Smooth muscle cell (in vitro differentiated cells): ENCODE results near the gene TFCP2. TPM values are rescaled to one million over a fixed set of nuclear protein-coding genes. Genes with fewer than 3 reads are reported as not detected.

Source experiments
- DNase-seq: peaks from one replicate; lab custom pipeline; 2025; ENCODE audit not compliant: unreplicated experiment; lab: John Stamatoyannopoulos, UW
- H2AFZ ChIP-seq: fragments of 200-600 bp; sonication (generic); 2 replicates; pipeline ENCODE4 v1.6.0; 2016; ENCODE audit warnings: antibody characterized with exemption, low read depth, mild to moderate bottlenecking
- H3F3A ChIP-seq: fragments of 200-600 bp; sonication (generic); 2 replicates; pipeline ENCODE4 v1.6.0; 2017; ENCODE audit warnings: antibody characterized with exemption, low read depth
- H3K27ac ChIP-seq: fragments of 200-600 bp; sonication (generic); 2 replicates; pipeline ENCODE4 v1.5.1; 2016; ENCODE audit warnings: low read depth, mild to moderate bottlenecking
- H3K27me3 ChIP-seq: fragments of 200-600 bp; sonication (generic); 2 replicates; pipeline ENCODE4 v1.6.1; 2016; ENCODE audit warnings: low read depth, mild to moderate bottlenecking
- H3K36me3 ChIP-seq: fragments of 200-600 bp; sonication (generic); 2 replicates; pipeline ENCODE4 v1.5.1; 2016; ENCODE audit warnings: low read depth
- H3K4me1 ChIP-seq: fragments of 200-600 bp; sonication (generic); 2 replicates; pipeline ENCODE4 v1.5.1; 2016; ENCODE audit warnings: low read depth
- H3K4me2 ChIP-seq: fragments of 200-600 bp; sonication (generic); 2 replicates; pipeline ENCODE4 v1.6.0; 2016; ENCODE audit warnings: mild to moderate bottlenecking
- H3K4me3 ChIP-seq: fragments of 200-600 bp; sonication (generic); 2 replicates; pipeline ENCODE4 v1.5.1; 2016; ENCODE audit warnings: mild to moderate bottlenecking
- H3K79me2 ChIP-seq: fragments of 200-600 bp; sonication (generic); 2 replicates; pipeline ENCODE4 v1.6.0; 2016; ENCODE audit warnings: low read depth, mild to moderate bottlenecking
- H3K9ac ChIP-seq: fragments of 200-600 bp; sonication (generic); 2 replicates; pipeline ENCODE4 v1.6.0; 2016; ENCODE audit warnings: low read depth
- H3K9me3 ChIP-seq: fragments of 200-600 bp; sonication (generic); replicated peaks from 2 replicates; pipeline ENCODE4 v1.5.1; 2016; ENCODE audit warnings: low read depth
- H4K20me1 ChIP-seq: fragments of 200-600 bp; sonication (generic); 2 replicates; pipeline ENCODE4 v1.6.0; 2016; ENCODE audit warnings: low read depth
- CTCF ChIP-seq: fragments of 200-600 bp; sonication (generic); IDR thresholded peaks from 2 replicates; pipeline ENCODE4 v1.5.1; 2017; ENCODE audit warnings: borderline replicate concordance, mild to moderate bottlenecking, antibody characterized with exemption; ENCODE audit not compliant: insufficient read depth, poor library complexity, severe bottlenecking
- WGBS: methylation state at CpG from one replicate; pipeline ENCODE4 v1.1.7; 2016; ENCODE audit warnings: low lambda C conversion rate; 5-methylcytosine and 5-hydroxymethylcytosine counted together
- polyA plus RNA-seq: library from polyadenylated mRNA; unstranded; fragments of >200 nt; fragmentation: Nextera tagmentation; extraction: Ambion mirVana; gene quantifications from 2 replicates; pipeline ENCODE4 v1.2.1, GENCODE V29; 2016
- total RNA-seq: library from RNA; depleted of rRNA; stranded (reverse); fragments of >200 nt; gene quantifications from 2 replicates; pipeline ENCODE4 v1.2.3, GENCODE V29; 2014

The TFCP2 gene
- total and polyA plus RNA-seq, 2 experiments from 2014 or later = 12.4 to 16.2 TPM

GRCh38 chr12:51131745-51132521 lies 41.0 kb downstream of the TFCP2 start:
- DNase-seq = no peak
- H4K20me1 ChIP-seq = peaks cover 12% of the 10 kb centered on the region
- H3K36me3 ChIP-seq = no peaks in the 10 kb centered on the region
- H3K4me3 ChIP-seq = no peak overlapping the region
- H3F3A ChIP-seq = peaks cover 5% of the 10 kb centered on the region
- H3K9me3 ChIP-seq = no peaks in the 10 kb centered on the region
- no peak overlapping the region for H2AFZ ChIP-seq
- peaks cover 4% of the 10 kb centered on the region for H3K79me2 ChIP-seq
- H3K9ac ChIP-seq = no peak overlapping the region
- no peak for TF ChIP-seq CTCF
- no peak overlapping the region for H3K4me2 ChIP-seq
- 79% methylated on average over 5 of the region's 5 CpGs for WGBS
- no peak overlapping the region for H3K27ac ChIP-seq
- no peaks in the 10 kb centered on the region for H3K27me3 ChIP-seq
- H3K4me1 ChIP-seq = peaks cover 5% of the 10 kb centered on the region

DNA sequence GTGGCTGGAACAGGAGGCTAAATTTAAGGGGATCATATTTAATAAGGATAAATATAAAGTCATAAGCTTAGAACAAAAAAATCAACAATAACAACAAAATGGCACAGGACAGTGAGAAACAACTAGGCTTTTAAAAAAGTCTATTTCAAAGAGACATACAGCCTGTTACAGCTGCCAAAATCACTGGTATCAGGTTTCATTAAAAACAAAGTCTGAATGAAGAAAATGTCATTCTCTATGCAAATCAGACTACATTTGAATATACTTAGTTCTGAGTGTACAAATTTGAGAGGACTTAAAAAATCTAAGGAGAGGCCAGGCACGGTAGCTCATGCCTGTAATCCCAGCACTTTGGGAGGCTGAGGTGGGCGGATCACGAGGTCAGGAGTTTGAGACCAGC lies 44.0 kb downstream of the TFCP2 start:
- no peak for TF ChIP-seq CTCF
- no peak overlapping the region for H3K4me3 ChIP-seq
- peaks cover 4% of the 10 kb centered on the region for H3K79me2 ChIP-seq
- no peaks in the 10 kb centered on the region for H3K36me3 ChIP-seq
- H3K9me3 ChIP-seq = no peaks in the 10 kb centered on the region
- no peak overlapping the region for H2AFZ ChIP-seq
- peaks cover 5% of the 10 kb centered on the region for H3K4me1 ChIP-seq
- DNase-seq = no peak
- H3K4me2 ChIP-seq = no peak overlapping the region
- H3F3A ChIP-seq = peaks cover 5% of the 10 kb centered on the region
- peaks cover 13% of the 10 kb centered on the region for H4K20me1 ChIP-seq
- no peaks in the 10 kb centered on the region for H3K27me3 ChIP-seq
- 93% methylated on average over 3 of the region's 3 CpGs for WGBS
- no peak overlapping the region for H3K27ac ChIP-seq
- no peak overlapping the region for H3K9ac ChIP-seq

DNA sequence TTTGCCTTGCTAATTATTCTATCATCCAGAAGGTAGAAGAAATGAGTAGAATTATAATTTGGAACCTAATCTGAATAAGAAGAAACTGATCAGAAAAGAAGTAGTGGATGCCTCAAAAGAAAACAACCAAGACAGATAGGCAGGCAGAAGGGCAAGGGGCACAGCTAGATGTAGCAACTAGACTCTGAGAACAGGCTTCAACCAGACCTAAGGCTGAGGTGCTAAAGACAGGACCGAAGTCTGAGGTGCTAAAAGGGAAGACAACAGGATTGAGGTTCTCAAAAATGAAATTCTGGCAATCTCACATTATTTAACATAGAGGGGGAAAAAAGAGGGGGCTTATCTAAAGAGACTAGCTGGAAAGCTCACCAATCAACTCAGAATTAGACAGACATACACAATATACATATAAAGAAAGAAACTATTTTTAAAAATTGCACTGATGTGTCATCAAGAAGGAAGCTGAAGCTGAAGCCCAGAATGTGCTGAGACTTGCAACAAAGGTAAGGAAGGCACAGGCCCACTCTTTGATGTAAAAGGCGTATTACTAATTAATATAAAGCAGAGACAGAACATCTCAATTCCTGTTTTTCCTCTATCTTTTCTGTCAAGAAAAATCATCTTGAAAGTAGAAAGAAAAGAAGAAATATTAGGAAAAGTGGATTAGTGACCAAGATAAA lies 45.7 kb downstream of the TFCP2 start:
- H3K36me3 ChIP-seq = no peaks in the 10 kb centered on the region
- TF ChIP-seq CTCF = no peak
- H3F3A ChIP-seq = peaks cover 5% of the 10 kb centered on the region
- peaks cover 7% of the 10 kb centered on the region for H4K20me1 ChIP-seq
- peak overlapping the region; percentile 31 for H3K4me2 ChIP-seq
- no peak overlapping the region for H2AFZ ChIP-seq
- WGBS = 78% methylated on average over 2 of the region's 2 CpGs
- H3K9me3 ChIP-seq = no peaks in the 10 kb centered on the region
- no peak for DNase-seq
- peaks cover 5% of the 10 kb centered on the region for H3K4me1 ChIP-seq
- no peaks in the 10 kb centered on the region for H3K27me3 ChIP-seq
- no peak overlapping the region for H3K4me3 ChIP-seq
- H3K79me2 ChIP-seq = peaks cover 9% of the 10 kb centered on the region
- peak overlapping the region; percentile 71 for H3K27ac ChIP-seq
- H3K9ac ChIP-seq = no peak overlapping the region
